ENCODE measurements around the gene DCD.

- no peak for TF ChIP-seq POLR2AphosphoS5 (IDR thresholded peaks at IDR 0.05; ENCODE audit: low read depth, low read length)
- TF ChIP-seq EZH2 (IDR thresholded peaks at IDR 0.05; ENCODE audit: low read depth, low read length, severe bottlenecking) = no peak
These were observed 31.1 kb downstream of the DCD start for GRCh38 chr12:54616933-54617680.
